ENCODE data around the gene ISLR2.

GRCh38 chr15:74128785-74129585 lies 1.4 kb upstream of the ISLR2 start:
- no peak for TF ChIP-seq CTCF (IDR thresholded peaks at IDR 0.05)
- TF ChIP-seq POLR2A (IDR thresholded peaks at IDR 0.05) = no peak
- no peak for TF ChIP-seq POLR2AphosphoS5 (IDR thresholded peaks at IDR 0.05)

Data from upper lobe of left lung (tissue), 4 donors.